ENCODE data around the gene PAEP.

DNA sequence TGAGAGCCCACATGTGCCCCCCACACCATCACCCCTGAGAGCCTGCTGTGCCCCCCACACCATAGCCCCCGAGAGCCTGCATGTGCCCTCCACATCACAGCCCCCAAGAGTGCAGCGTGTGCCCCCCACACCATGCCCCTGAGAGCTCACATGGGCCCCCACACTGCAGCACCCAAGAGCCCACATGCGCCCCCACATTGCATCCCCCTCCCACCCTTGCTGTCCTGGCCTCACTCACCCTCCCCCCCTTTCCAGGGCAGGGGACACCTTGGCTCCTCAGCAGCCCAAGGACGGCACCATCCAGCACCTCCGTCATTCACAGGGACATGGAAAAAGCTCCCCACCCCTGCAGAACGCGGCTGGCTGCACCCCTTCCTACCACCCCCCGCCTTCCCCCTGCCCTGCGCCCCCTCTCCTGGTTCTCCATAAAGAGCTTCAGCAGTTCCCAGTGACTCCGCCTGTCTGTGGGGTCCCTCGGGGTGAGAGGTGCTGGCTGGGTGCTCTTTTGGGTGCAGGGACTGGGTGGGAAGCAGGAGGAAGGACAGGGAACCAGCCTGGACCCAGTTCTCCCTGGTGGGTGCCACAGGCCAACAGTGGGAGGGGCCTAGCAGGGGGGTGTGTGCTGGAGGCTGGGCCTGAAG is 35.3 kb upstream of the PAEP start:
- TF ChIP-seq CTCF (IDR thresholded peaks at IDR 0.05; ENCODE audit: low read depth, low read length, missing input control) (no peak), FOXA1 (IDR thresholded peaks at IDR 0.05) (no peak), TAF1 (conservative IDR thresholded peaks at IDR 0.05) (no peak), RXRA (IDR thresholded peaks at IDR 0.05) (no peak), RAD21 (IDR thresholded peaks at IDR 0.05) (no peak)
- TF ChIP-seq, protein P1, sequence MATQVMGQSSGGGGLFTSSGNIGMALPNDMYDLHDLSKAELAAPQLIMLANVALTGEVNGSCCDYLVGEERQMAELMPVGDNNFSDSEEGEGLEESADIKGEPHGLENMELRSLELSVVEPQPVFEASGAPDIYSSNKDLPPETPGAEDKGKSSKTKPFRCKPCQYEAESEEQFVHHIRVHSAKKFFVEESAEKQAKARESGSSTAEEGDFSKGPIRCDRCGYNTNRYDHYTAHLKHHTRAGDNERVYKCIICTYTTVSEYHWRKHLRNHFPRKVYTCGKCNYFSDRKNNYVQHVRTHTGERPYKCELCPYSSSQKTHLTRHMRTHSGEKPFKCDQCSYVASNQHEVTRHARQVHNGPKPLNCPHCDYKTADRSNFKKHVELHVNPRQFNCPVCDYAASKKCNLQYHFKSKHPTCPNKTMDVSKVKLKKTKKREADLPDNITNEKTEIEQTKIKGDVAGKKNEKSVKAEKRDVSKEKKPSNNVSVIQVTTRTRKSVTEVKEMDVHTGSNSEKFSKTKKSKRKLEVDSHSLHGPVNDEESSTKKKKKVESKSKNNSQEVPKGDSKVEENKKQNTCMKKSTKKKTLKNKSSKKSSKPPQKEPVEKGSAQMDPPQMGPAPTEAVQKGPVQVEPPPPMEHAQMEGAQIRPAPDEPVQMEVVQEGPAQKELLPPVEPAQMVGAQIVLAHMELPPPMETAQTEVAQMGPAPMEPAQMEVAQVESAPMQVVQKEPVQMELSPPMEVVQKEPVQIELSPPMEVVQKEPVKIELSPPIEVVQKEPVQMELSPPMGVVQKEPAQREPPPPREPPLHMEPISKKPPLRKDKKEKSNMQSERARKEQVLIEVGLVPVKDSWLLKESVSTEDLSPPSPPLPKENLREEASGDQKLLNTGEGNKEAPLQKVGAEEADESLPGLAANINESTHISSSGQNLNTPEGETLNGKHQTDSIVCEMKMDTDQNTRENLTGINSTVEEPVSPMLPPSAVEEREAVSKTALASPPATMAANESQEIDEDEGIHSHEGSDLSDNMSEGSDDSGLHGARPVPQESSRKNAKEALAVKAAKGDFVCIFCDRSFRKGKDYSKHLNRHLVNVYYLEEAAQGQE (IDR thresholded peaks at IDR 0.05), result no peak
- TF ChIP-seq, protein P2, sequence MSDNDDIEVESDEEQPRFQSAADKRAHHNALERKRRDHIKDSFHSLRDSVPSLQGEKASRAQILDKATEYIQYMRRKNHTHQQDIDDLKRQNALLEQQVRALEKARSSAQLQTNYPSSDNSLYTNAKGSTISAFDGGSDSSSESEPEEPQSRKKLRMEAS (IDR thresholded peaks at IDR 0.05), result no peak
